Erythroblast (primary cell): ENCODE results near the gene SMCO3.

Source experiments
- GATA1 ChIP-seq: IDR thresholded peaks from 2 replicates; pipeline ENCODE4 v1.6.1; 2011; ENCODE audit warnings: low read depth, mild to moderate bottlenecking, control low read depth, low read length, moderate library complexity
- POLR2A ChIP-seq: IDR thresholded peaks from 2 replicates; pipeline ENCODE4 v1.6.1; 2011; ENCODE audit warnings: mild to moderate bottlenecking, low read length

GRCh38 chr12:14803011-14803829 lies 10.8 kb downstream of the SMCO3 start, which contains the start of the genes C12orf60 and WBP11:
- TF ChIP-seq POLR2A (peak; percentile 98), GATA1 (no peak)
